GM19455 (cell line): ENCODE measurements around the gene SPNS2.

Experiments used
- ATAC-seq: cut with Tn5 transposase; IDR thresholded peaks from one replicate; pipeline ENCODE4 v1.9.1; 2021; ENCODE audit not compliant: unreplicated experiment

The SPNS2 gene

GRCh38 chr17:4536259-4536741 is 37.6 kb downstream of the SPNS2 start:
- ATAC-seq = no peak

DNA sequence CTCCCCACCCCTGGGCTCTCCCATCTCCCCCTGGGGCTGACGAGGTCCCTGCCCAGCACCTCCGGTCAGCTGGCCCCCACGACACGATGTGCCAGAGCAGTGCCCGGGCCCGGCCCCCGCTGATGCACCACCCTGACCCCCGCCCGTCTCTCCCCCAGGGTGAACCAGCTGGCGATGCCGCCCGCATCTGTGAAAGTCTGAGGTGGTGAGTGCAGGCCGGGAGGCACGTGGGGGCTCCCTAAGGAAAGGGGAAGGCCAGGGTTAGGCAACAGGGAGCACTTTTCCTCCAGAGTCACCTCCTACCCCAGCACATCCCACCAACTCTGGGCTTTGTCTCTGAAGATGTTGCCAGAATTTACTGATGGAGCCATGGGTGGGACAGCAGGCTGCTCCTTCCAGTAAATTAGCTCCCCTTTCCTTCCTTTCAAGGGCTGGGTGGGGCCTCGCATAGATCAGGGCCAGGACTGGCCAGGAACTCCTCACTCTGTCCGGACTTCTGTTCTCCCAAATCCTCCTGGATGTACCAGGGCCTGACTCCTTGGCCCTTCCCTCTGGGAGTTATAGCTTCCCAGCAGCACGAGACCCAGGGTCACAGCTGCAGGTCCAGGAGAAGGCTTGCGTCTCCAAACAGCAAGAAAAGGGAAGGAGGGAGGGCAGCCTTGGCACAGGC is 38.2 kb downstream of the SPNS2 start:
- ATAC-seq = no peak

GRCh38 chr17:4537451-4538235 is 39.0 kb downstream of the SPNS2 start:
- ATAC-seq = no peak

GRCh38 chr17:4538236-4539002 is 39.7 kb downstream of the SPNS2 start:
- no peak for ATAC-seq

- ATAC-seq = no peak
Observed at GRCh38 chr17:4539025-4539424, 40.3 kb downstream of the SPNS2 start.

DNA sequence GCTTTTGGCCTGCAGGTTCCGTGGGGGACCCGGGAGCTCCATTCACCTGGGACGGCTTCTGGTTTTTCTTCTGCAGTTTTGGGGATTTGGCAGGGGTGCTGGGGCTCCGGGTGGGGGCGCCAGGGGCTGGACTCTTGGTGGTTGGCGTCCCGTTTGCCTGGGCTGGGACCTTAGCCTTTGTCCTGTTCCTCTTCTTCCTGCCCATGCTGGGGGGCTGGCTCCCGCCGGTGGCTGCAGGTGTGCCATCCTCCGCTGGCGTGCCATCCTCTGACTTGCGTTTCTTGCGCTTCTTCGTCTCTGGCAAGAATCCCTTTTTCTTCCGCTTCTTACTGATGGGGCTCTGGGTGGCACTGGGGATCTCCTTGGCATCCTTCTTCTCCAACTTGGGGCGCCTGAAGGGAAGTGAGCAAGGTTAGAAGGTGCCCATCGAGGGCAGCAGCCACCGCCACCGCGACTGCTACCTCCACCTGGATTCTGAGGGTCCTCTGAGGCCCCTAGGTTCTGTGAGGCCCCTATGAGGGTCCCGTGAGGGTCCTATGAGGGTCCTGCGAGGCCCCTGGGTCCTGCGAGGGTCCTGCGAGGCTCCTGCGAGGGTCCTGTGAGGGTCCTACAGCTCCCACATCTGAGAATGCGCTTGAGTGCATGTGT is 41.0 kb downstream of the SPNS2 start:
- ATAC-seq = no peak

DNA sequence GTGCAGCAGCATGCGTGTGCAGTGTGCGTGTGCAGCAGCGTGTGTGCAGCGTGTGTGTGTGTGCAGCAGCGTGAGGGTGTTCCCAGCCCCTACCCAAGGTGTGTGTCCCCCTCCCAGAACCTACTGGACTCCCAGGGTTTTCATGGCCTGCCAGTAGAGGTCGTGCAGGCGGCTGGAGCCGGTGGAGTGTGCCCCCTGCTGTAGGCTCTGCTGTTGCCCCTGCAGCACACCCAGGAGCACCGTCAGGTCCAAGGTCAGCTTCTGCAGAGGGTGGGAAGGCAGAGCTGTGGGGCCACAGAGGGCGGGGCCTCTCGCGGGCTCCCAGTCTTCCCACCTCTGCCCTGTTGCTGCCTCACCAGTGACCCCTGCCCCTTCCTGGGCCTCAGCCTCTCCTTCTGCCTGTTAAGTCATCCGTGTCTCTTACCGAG is 41.6 kb downstream of the SPNS2 start:
- no peak for ATAC-seq

GRCh38 chr17:4540687-4541327 is 42.1 kb downstream of the SPNS2 start:
- ATAC-seq = no peak

GRCh38 chr17:4541328-4542002 is 42.8 kb downstream of the SPNS2 start:
- ATAC-seq = no peak

- ATAC-seq = no peak
Observed at GRCh38 chr17:4542003-4542725, 43.5 kb downstream of the SPNS2 start.

DNA sequence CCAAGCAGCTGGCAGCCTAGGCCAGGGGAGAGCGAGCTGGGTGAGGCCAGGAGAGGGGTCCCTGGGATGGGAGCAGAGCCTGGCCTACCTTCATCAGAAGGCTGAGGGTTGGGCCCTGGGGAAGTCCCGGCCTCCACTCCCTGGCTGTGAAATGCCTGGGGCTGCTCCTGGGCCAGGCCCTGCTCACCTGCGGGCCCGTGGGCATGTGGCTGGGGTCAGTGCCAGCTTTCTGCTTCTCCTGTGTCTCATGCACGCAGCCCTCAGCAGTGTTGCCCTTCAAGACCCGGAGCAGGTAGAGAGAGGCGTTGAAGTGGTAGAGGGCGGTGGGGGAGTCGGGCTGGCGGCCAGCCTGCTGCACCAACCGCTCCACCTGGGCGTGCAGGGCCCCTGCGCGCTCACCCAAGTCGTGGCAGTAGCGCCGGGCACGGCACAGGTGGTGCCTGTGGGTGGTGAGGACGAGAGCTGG is 44.1 kb downstream of the SPNS2 start:
- ATAC-seq = no peak

- no peak for ATAC-seq
Observed at GRCh38 chr17:4543557-4544026, 44.9 kb downstream of the SPNS2 start.

GRCh38 chr17:4544135-4544950 is 45.7 kb downstream of the SPNS2 start:
- ATAC-seq = no peak

DNA sequence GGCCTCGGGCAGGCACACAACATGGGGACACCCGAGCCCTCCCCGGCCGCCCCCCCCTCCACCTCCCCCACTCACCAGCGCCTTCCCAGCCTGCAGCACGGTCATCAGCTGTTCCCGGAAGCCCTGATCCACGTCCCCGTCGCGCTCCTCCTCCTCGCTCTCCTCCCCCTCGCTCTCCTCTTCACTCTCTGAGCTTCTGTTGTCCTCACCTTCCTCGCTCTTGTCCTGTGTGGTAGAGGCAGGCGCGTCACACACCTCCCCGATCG is 46.2 kb downstream of the SPNS2 start:
- ATAC-seq = no peak

- ATAC-seq = no peak
Observed at GRCh38 chr17:4545217-4545951, 46.7 kb downstream of the SPNS2 start.

DNA sequence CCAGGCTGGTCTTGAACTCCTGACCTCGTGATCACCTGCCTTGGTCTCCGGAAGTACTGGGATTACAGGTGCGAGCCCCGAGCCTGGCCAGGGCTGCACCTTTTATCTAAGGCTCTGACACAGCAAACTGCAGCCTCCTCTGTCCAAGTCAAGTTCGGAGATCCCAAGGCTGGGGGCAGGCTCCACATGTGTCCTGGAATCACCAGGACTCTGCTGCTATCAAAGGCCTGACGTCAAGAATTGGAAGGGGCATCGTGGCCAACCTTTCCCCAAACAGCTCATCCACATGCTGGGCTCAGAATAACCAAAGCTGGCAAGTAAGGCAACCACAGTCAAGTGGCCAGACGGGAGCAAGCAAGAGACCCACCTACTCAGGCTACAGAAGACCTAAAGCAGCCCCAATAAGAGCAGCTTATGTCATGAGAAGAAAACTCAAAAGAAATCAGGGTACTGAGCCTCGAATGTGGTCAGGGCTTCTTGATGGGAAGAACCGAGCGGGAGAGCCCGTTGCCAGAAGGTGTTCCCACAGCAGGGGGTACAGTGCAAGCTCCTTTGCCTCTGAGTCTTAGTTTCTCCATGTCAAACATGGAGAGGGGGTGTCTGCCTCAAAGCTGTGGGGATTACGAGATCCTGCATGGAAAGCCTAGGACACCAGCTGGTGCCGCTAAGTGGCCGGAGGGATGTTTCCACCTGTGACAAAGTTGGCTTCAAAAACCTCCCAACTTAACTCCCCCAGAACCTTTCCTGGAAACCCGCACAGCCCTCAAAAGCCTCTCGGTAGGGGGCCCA is 48.6 kb downstream of the SPNS2 start:
- ATAC-seq = no peak

GRCh38 chr17:4548061-4548461 is 49.4 kb downstream of the SPNS2 start:
- no peak for ATAC-seq
